PC-3 (cell line): ENCODE results near the gene CD3E.

ENCODE experiments used
- EZH2phosphoT487 ChIP-seq: fragments of 300-600 bp; sonication (generic); IDR thresholded peaks from 2 replicates; pipeline ENCODE4 v1.6.1; 2018; ENCODE audit warnings: mild to moderate bottlenecking, antibody characterized with exemption, low read length, borderline replicate concordance
- TF ChIP-seq, protein P1 (sequence below): fragments of 300-600 bp; sonication (generic); conservative IDR thresholded peaks from 2 replicates; pipeline ENCODE4 v1.5.1; 2017; ENCODE audit warnings: antibody characterized with exemption, low read depth, mild to moderate bottlenecking, low read length

- TF ChIP-seq, protein P1, sequence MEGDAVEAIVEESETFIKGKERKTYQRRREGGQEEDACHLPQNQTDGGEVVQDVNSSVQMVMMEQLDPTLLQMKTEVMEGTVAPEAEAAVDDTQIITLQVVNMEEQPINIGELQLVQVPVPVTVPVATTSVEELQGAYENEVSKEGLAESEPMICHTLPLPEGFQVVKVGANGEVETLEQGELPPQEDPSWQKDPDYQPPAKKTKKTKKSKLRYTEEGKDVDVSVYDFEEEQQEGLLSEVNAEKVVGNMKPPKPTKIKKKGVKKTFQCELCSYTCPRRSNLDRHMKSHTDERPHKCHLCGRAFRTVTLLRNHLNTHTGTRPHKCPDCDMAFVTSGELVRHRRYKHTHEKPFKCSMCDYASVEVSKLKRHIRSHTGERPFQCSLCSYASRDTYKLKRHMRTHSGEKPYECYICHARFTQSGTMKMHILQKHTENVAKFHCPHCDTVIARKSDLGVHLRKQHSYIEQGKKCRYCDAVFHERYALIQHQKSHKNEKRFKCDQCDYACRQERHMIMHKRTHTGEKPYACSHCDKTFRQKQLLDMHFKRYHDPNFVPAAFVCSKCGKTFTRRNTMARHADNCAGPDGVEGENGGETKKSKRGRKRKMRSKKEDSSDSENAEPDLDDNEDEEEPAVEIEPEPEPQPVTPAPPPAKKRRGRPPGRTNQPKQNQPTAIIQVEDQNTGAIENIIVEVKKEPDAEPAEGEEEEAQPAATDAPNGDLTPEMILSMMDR = no peak
- no peak for TF ChIP-seq EZH2phosphoT487
Measured at GRCh38 chr11:118358071-118358470, 53.5 kb downstream of the CD3E start.
